Heart left ventricle (tissue), 16 donors: ENCODE data around the gene METRN. TPM values are rescaled to one million over a fixed set of nuclear protein-coding genes. Genes with fewer than 3 reads are reported as not detected.
A peak's percentile ranks its signal among the peaks of the same experiment; 100 is the strongest.

Source experiments
- ATAC-seq, 4 donors: fragments of 200-7000 bp; cut with Tn5 transposase; one replicate each; pipeline ENCODE4 v1.9.1; 2020 to 2022; ENCODE audit warnings: moderate library complexity in 4 of 4, mild to moderate bottlenecking in 3 of 4, moderate number of reproducible peaks in 1 of 4
- DNase-seq, 5 donors: peaks; one replicate each; pipeline ENCODE4 v3.0.0-alpha.2; 2020
- H3K27ac ChIP-seq, 12 donors: fragments of 200-600 bp; sonication (generic) in 4 of 12; one replicate each; pipeline versions ENCODE4 v1.5.0 to v1.8.0; 2016 to 2022; ENCODE audit warnings: mild to moderate bottlenecking in 2 of 12
- H3K27me3 ChIP-seq, 9 donors: fragments of 200-600 bp; sonication (generic) in 2 of 9; one replicate each; pipeline versions ENCODE4 v1.5.1 to v1.8.0; 2016 to 2022; ENCODE audit warnings: mild to moderate bottlenecking in 3 of 9
- H3K36me3 ChIP-seq, 9 donors: fragments of 200-600 bp; sonication (generic) in 2 of 9; one replicate each; pipeline versions ENCODE4 v1.5.0 to v1.8.0; 2018 to 2022; ENCODE audit warnings: mild to moderate bottlenecking in 2 of 9
- H3K4me1 ChIP-seq, 12 donors: fragments of 200-600 bp; sonication (generic) in 4 of 12; one replicate each; pipeline versions ENCODE4 v1.5.0 to v1.8.0; 2016 to 2022; ENCODE audit warnings: mild to moderate bottlenecking in 3 of 12
- H3K4me3 ChIP-seq, 12 donors: fragments of 200-600 bp; sonication (generic) in 4 of 12; one replicate each; pipeline versions ENCODE4 v1.5.0 to v1.8.0; 2017 to 2022; ENCODE audit warnings: mild to moderate bottlenecking in 9 of 12, moderate library complexity in 4 of 12
- H3K9me3 ChIP-seq, 12 donors: fragments of 200-600 bp; sonication (generic) in 4 of 12; one replicate each; pipeline versions ENCODE4 v1.5.0 to v1.8.0; 2016 to 2022; ENCODE audit warnings: mild to moderate bottlenecking in 1 of 12
- POLR2A ChIP-seq, 2 donors: fragments of 450-650 bp; IDR thresholded peaks; one replicate each; pipeline ENCODE4 v1.6.1; 2017; ENCODE audit warnings: antibody characterized with exemption in 2 of 2, mild to moderate bottlenecking in 2 of 2, moderate library complexity in 2 of 2
- WGBS, 4 donors: extraction: QIAGEN DNeasy Blood & Tissue Kit in 2 of 4; methylation state at CpG; one replicate each; pipeline versions ENCODE4 v1.1.5 to v1.1.7; 2013 to 2018; 5-methylcytosine and 5-hydroxymethylcytosine counted together
- intact Hi-C, 10 donors: fragments of 100-400 bp; cut with DNase I; formaldehyde crosslinking; loops; one replicate each; pipeline versions ENCODE4 v1.11.1 to v1.14.2; 2022
- polyA plus RNA-seq, 2 donors: library from polyadenylated mRNA; stranded (reverse); fragments of 200-250 nt; gene quantifications; one replicate each; pipeline ENCODE4 v1.2.3, GENCODE V29; 2013
- total RNA-seq, 9 donors: library from RNA; depleted of rRNA in 2 of 9; stranded (reverse); fragments of >200 nt in 2 of 9; fragmentation: NEBNext Ultra II Directional in 3 of 9; extraction: Animal tissue kit (Norgen Biotek cat#: 25700) in 3 of 9; gene quantifications; one replicate each; pipeline versions ENCODE4 v1.1.0 to v1.2.4, GENCODE V29; 2016 to 2023
- TF ChIP-seq, protein P1 (sequence below), 12 donors: fragments of 200-600 bp; sonication (generic) in 4 of 12; IDR thresholded peaks; one replicate each; pipeline versions ENCODE4 v1.5.0 to v1.8.0; 2018 to 2022; ENCODE audit warnings: antibody characterized with exemption in 12 of 12, mild to moderate bottlenecking in 5 of 12
- donor health status: ischemic (EF 13 %, LVEDD 7.1; RV severe dilation, severe dysfunction).
- donor health status: healthy with polysubstance abuse.
- donor health status: DM: no; HTN: yes; CAD: no.
- donor health status: DM: no; HTN: no; CAD: no.
- donor health status: ischemic (EF 25% LVEDD 6.9; RV normal size, moderate dysfunction).
- donor health status: ischemic (EF 25% LVEDD 5.7; RV mildly dilated, moderate dysfunction).
- donor health status: healthy.
- donor health status: DM: yes; HTN: yes; CAD: no.
- donor health status: ischemic (EF 35%, LVEDD 5.7; RV mildly dilated, moderate dysfunction).
- donor health status: nonischemic (EF 11% LVEDD 7.7; RV severe dilation, severe dysfunction).
- donor health status: DM: yes; HTN: yes; CAD: no.
- donor health status: PGD.
- donor health status: ischemic (EF 29% LVEDD 5.4; RV normal size, mild dysfunction).
- donor health status: nonischemic (EF 23%, LVEDD 6.1; RV moderate dilation, normal function).

The METRN gene
- total and polyA plus RNA-seq, 11 donors, result 31.2 to 79.4 (median 60.7) TPM

DNA sequence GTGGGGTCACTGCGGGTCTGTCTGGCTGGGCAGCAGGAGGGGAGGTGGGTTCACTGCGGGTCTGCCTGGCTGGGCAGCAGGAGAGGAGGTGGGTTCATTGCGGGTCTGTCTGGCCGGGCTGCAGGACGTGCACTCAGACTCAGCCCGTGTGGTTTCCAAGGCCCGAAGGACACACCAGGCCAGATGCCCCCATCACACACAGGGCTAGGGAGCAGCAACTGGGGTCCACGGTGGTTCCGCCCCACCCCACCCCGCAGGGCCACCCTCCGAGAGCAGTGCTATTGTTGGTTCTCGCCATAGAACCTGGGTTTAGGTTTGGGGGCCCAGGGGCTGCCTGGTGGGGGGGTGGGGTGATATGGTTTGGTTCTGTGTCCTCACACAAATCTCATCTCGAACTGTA lies 31.7 kb downstream of the METRN start:
- no peak overlapping the region for H3K4me3 ChIP-seq
- no peaks in the 10 kb centered on the region for H3K4me1 ChIP-seq
- WGBS, 4 donors, result 38 to 84% (median 61%) methylated on average over 1 to 13 of the region's 13 CpGs
- H3K9me3 ChIP-seq, result no peaks in the 10 kb centered on the region
- peaks cover 0 to 28% (median 0%) of the 10 kb centered on the region in 9 donors for H3K27me3 ChIP-seq
- no peak overlapping the region for H3K27ac ChIP-seq
- no peak for TF ChIP-seq POLR2A (IDR thresholded peaks at IDR 0.05)
- TF ChIP-seq, protein P1, sequence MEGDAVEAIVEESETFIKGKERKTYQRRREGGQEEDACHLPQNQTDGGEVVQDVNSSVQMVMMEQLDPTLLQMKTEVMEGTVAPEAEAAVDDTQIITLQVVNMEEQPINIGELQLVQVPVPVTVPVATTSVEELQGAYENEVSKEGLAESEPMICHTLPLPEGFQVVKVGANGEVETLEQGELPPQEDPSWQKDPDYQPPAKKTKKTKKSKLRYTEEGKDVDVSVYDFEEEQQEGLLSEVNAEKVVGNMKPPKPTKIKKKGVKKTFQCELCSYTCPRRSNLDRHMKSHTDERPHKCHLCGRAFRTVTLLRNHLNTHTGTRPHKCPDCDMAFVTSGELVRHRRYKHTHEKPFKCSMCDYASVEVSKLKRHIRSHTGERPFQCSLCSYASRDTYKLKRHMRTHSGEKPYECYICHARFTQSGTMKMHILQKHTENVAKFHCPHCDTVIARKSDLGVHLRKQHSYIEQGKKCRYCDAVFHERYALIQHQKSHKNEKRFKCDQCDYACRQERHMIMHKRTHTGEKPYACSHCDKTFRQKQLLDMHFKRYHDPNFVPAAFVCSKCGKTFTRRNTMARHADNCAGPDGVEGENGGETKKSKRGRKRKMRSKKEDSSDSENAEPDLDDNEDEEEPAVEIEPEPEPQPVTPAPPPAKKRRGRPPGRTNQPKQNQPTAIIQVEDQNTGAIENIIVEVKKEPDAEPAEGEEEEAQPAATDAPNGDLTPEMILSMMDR (IDR thresholded peaks at IDR 0.05), result no peak
- no peak for ATAC-seq
- no peaks in the 10 kb centered on the region for H3K36me3 ChIP-seq
- intact Hi-C loops, result loop anchor here in 1 of 10 donors (5.0 kb wide), 1 partner anchor 34 kb away; no protein-coding TSS in a partner anchor
- DNase-seq, result no peak

- Histone ChIP-seq H3K4me1 (peaks cover 0 to 3% (median 0%) of the 10 kb centered on the region in 12 donors), H3K27ac (no peak overlapping the region), H3K9me3 (no peaks in the 10 kb centered on the region), H3K36me3 (no peaks in the 10 kb centered on the region), H3K4me3 (no peak overlapping the region), H3K27me3 (peaks cover 0 to 29% (median 0%) of the 10 kb centered on the region in 9 donors)
- ATAC-seq, result no peak
- DNase-seq, result peak in 1 of 5 donors; percentile 4
- no peak for TF ChIP-seq POLR2A (IDR thresholded peaks at IDR 0.05)
- TF ChIP-seq, protein P1 (IDR thresholded peaks at IDR 0.05), result no peak
- intact Hi-C loops, result loop anchor here in 1 of 10 donors (5.0 kb wide), 1 partner anchor 36 kb away; no protein-coding TSS in a partner anchor
- WGBS, 4 donors, result 80 to 89% (median 83%) methylated on average over 38 to 39 of the region's 39 CpGs
These were observed 33.2 kb downstream of the METRN start for GRCh38 chr16:747978-748746.

- Histone ChIP-seq H3K9me3 (no peaks in the 10 kb centered on the region), H3K4me1 (peaks cover 0 to 3% (median 0%) of the 10 kb centered on the region in 12 donors), H3K27me3 (peaks cover 0 to 28% (median 0%) of the 10 kb centered on the region in 9 donors), H3K27ac (no peak overlapping the region), H3K36me3 (no peaks in the 10 kb centered on the region), H3K4me3 (no peak overlapping the region)
- ATAC-seq (no peak), DNase-seq (no peak)
- no peak for TF ChIP-seq POLR2A (IDR thresholded peaks at IDR 0.05)
- TF ChIP-seq, protein P1 (IDR thresholded peaks at IDR 0.05), result no peak
- 72 to 94% (median 80%) methylated on average over 6 of the region's 6 CpGs for WGBS, 4 donors
- intact Hi-C loops, result loop anchor here in 1 of 10 donors (5.0 kb wide), 1 partner anchor 37 kb away; no protein-coding TSS in a partner anchor
These were observed 34.1 kb downstream of the METRN start for GRCh38 chr16:749010-749409.

- H3K27me3 ChIP-seq, result peaks cover 0 to 13% (median 0%) of the 10 kb centered on the region in 9 donors
- intact Hi-C loops, result no loop called here
- no peak overlapping the region for H3K4me3 ChIP-seq
- H3K9me3 ChIP-seq, result no peaks in the 10 kb centered on the region
- ATAC-seq, result no peak
- peaks cover 0 to 12% (median 0%) of the 10 kb centered on the region in 12 donors for H3K4me1 ChIP-seq
- H3K36me3 ChIP-seq, result no peaks in the 10 kb centered on the region
- TF ChIP-seq POLR2A (IDR thresholded peaks at IDR 0.05), result no peak
- TF ChIP-seq, protein P1 (IDR thresholded peaks at IDR 0.05), result no peak
- H3K27ac ChIP-seq, result no peak overlapping the region
- 48 to 68% (median 55%) methylated on average over 8 to 9 of the region's 9 CpGs for WGBS, 4 donors
- no peak for DNase-seq
These were observed 35.6 kb downstream of the METRN start for GRCh38 chr16:750485-750884.
